H1 (cell line): ENCODE measurements around the gene EXD3. TPM values are rescaled to one million over a fixed set of nuclear protein-coding genes. Genes with fewer than 3 reads are reported as not detected.

Source experiments
- CTCF ChIA-PET: fragments of 300-600 bp; sonication (Branson Sonifier 250); formaldehyde crosslinking; loops from one replicate; lab custom pipeline; 2021; ENCODE audit not compliant: partially characterized antibody; lab: Charles Lee
- POLR2A ChIA-PET: fragments of 300-600 bp; sonication (Branson Sonifier 250); formaldehyde crosslinking; loops from one replicate; lab custom pipeline; 2021; ENCODE audit warnings: inconsistent platforms; ENCODE audit not compliant: partially characterized antibody; lab: Charles Lee
- DNase-seq, 2 experiments: peaks; one replicate each; pipeline versions ENCODE4 v3.0.0 to v3.0.0-alpha.2; 2010 to 2022; ENCODE audit warnings: low spot score in 2 of 2, low read depth in 1 of 2, mixed read lengths in 1 of 2
- FAIRE-seq: peaks from 2 replicates; lab custom pipeline; 2011; peaks lifted over from hg19 to GRCh38; lab: Jason Lieb, UNC
- H2AFZ ChIP-seq: 2 replicates; pipeline ENCODE4 v1.8.1; 2012; ENCODE audit warnings: low read length, inconsistent platforms
- H2AK5ac ChIP-seq: 2 replicates; pipeline ENCODE4 v1.6.1; 2013; ENCODE audit warnings: low read depth, low read length
- H2BK120ac ChIP-seq: replicated peaks from 2 replicates; pipeline ENCODE3; 2013; ENCODE audit warnings: low read depth, low read length, inconsistent platforms
- H2BK12ac ChIP-seq: 2 replicates; pipeline ENCODE4 v1.6.1; 2013; ENCODE audit warnings: low read depth, low read length
- H2BK15ac ChIP-seq: 2 replicates; pipeline ENCODE4 v1.6.1; 2013; ENCODE audit warnings: low read length
- H2BK20ac ChIP-seq: 2 replicates; pipeline ENCODE4 v1.6.1; 2013; ENCODE audit warnings: low read length
- H2BK5ac ChIP-seq: 2 replicates; pipeline ENCODE4 v1.6.1; 2013; ENCODE audit warnings: low read depth, low read length
- H3K14ac ChIP-seq: 2 replicates; pipeline ENCODE4 v1.6.1; 2013; ENCODE audit warnings: inconsistent platforms; ENCODE audit not compliant: insufficient read length
- H3K18ac ChIP-seq: 2 replicates; pipeline ENCODE4 v1.6.1; 2013; ENCODE audit warnings: low read length; ENCODE audit errors: extremely low read depth
- H3K23ac ChIP-seq: 2 replicates; pipeline ENCODE4 v1.6.1; 2013; ENCODE audit warnings: inconsistent platforms; ENCODE audit not compliant: insufficient read length
- H3K23me2 ChIP-seq: 2 replicates; pipeline ENCODE4 v1.6.1; 2013; ENCODE audit warnings: low read depth, low read length
- H3K27ac ChIP-seq: 2 replicates; pipeline ENCODE4 v1.6.1; 2011; ENCODE audit warnings: low read depth, low read length, inconsistent platforms
- H3K27me3 ChIP-seq, 4 experiments: replicated peaks in 1 of 4; 1 replicate in 1 of 4; 2 replicates in 3 of 4; pipeline versions ENCODE4 v1.6.1 to v1.8.1; 2011 to 2013; ENCODE audit warnings: low read length in 3 of 4, mild to moderate bottlenecking in 3 of 4, inconsistent platforms in 2 of 4, mixed read lengths in 2 of 4, moderate library complexity in 1 of 4; ENCODE audit not compliant: control insufficient read depth in 3 of 4, insufficient read depth in 3 of 4; ENCODE audit errors: extremely low read depth in 1 of 4
- H3K36me3 ChIP-seq, 4 experiments: 2 replicates each; pipeline versions ENCODE4 v1.6.1 to v1.8.1; 2011 to 2013; ENCODE audit warnings: mild to moderate bottlenecking in 4 of 4, low read length in 3 of 4, moderate library complexity in 2 of 4, control low read depth in 1 of 4, inconsistent platforms in 1 of 4; ENCODE audit not compliant: insufficient read depth in 4 of 4, control insufficient read depth in 2 of 4
- H3K4ac ChIP-seq: replicated peaks from 2 replicates; pipeline ENCODE3; 2013; ENCODE audit warnings: low read length, low read depth, mixed read lengths, inconsistent platforms; ENCODE audit not compliant: insufficient read length
- H3K4me1 ChIP-seq, 4 experiments: replicated peaks in 1 of 4; 1 replicate in 1 of 4; 2 replicates in 3 of 4; pipeline versions ENCODE4 v1.6.1 to v1.8.1; 2011 to 2013; ENCODE audit warnings: low read length in 3 of 4, inconsistent platforms in 2 of 4, mixed read lengths in 1 of 4; ENCODE audit not compliant: insufficient read depth in 4 of 4, control insufficient read depth in 3 of 4
- H3K4me2 ChIP-seq, 2 experiments: 2 replicates each; pipeline versions ENCODE4 v1.6.1 to v1.8.1; 2011 to 2013; ENCODE audit warnings: low read depth in 2 of 2, low read length in 2 of 2, control low read depth in 1 of 2, inconsistent platforms in 1 of 2, mild to moderate bottlenecking in 1 of 2; ENCODE audit not compliant: insufficient read depth in 1 of 2
- H3K4me3 ChIP-seq, 4 experiments: fragments of 200-600, 300-600 bp in 1 of 4; sonication (generic), shearing (Covaris generic), sonication (Bioruptor Twin) in 1 of 4; 2 replicates each; pipeline versions ENCODE4 v1.5.1 to v1.8.1; 2011 to 2016; ENCODE audit warnings: low read length in 4 of 4, low read depth in 3 of 4, control low read depth in 2 of 4, inconsistent platforms in 2 of 4, mild to moderate bottlenecking in 2 of 4, mixed read lengths in 1 of 4, moderate library complexity in 1 of 4; ENCODE audit not compliant: insufficient read depth in 2 of 4; ENCODE audit errors: extremely low read depth in 1 of 4
- H3K56ac ChIP-seq: replicated peaks from 2 replicates; pipeline ENCODE3; 2013; ENCODE audit warnings: low read depth, mild to moderate bottlenecking, mixed read lengths, low read length, inconsistent platforms; ENCODE audit not compliant: insufficient read length
- H3K79me1 ChIP-seq: 2 replicates; pipeline ENCODE4 v1.6.1; 2013; ENCODE audit warnings: low read depth, low read length, control low read depth
- H3K79me2 ChIP-seq, 2 experiments: 2 replicates each; pipeline versions ENCODE4 v1.6.1 to v1.8.1; 2012 to 2013; ENCODE audit warnings: low read length in 2 of 2, mild to moderate bottlenecking in 2 of 2, inconsistent platforms in 1 of 2; ENCODE audit not compliant: insufficient read depth in 2 of 2, control insufficient read depth in 1 of 2
- H3K9ac ChIP-seq, 4 experiments: replicated peaks in 1 of 4; 1 replicate in 1 of 4; 2 replicates in 3 of 4; pipeline versions ENCODE4 v1.6.1 to v1.8.1; 2011 to 2013; ENCODE audit warnings: low read depth in 3 of 4, low read length in 3 of 4, control low read depth in 2 of 4, mild to moderate bottlenecking in 2 of 4, moderate library complexity in 2 of 4, inconsistent platforms in 1 of 4; ENCODE audit errors: extremely low read depth in 1 of 4
- H3K9me3 ChIP-seq, 2 experiments: 2 replicates each; pipeline versions ENCODE4 v1.6.1 to v1.8.1; 2012 to 2013; ENCODE audit warnings: mild to moderate bottlenecking in 2 of 2, moderate library complexity in 2 of 2, control low read depth in 1 of 2, inconsistent platforms in 1 of 2, low read depth in 1 of 2, low read length in 1 of 2, mixed read lengths in 1 of 2; ENCODE audit not compliant: insufficient read depth in 2 of 2
- H4K20me1 ChIP-seq, 2 experiments: replicated peaks in 1 of 2; 2 replicates each; pipeline versions ENCODE3 to v1.8.1; 2011 to 2013; ENCODE audit warnings: inconsistent platforms in 2 of 2, low read length in 2 of 2, mild to moderate bottlenecking in 1 of 2; ENCODE audit not compliant: insufficient read depth in 2 of 2, control insufficient read depth in 1 of 2
- H4K5ac ChIP-seq: 2 replicates; pipeline ENCODE4 v1.6.1; 2013; ENCODE audit warnings: low read length, low read depth, mixed read lengths, inconsistent platforms; ENCODE audit not compliant: insufficient read length
- H4K8ac ChIP-seq: 2 replicates; pipeline ENCODE4 v1.8.0; 2013; ENCODE audit warnings: mild to moderate bottlenecking, moderate library complexity, low read length, inconsistent platforms; ENCODE audit not compliant: insufficient read depth; ENCODE audit errors: extremely low read depth
- H4K91ac ChIP-seq: replicated peaks from 2 replicates; pipeline ENCODE3; 2013; ENCODE audit warnings: low read length, mixed read lengths, inconsistent platforms; ENCODE audit not compliant: insufficient read length
- CBX5 ChIP-seq: fragments of 300-800, 300-1000 bp; sonication (generic); IDR thresholded peaks from 2 replicates; pipeline ENCODE4 v1.7.1; 2016; ENCODE audit warnings: antibody characterized with exemption, low read length, low read depth
- CBX8 ChIP-seq: fragments of 300-800, 300-1000 bp; sonication (generic); IDR thresholded peaks from 2 replicates; pipeline ENCODE4 v1.7.1; 2016; ENCODE audit warnings: low read depth, low read length, borderline replicate concordance
- CREB1 ChIP-seq: IDR thresholded peaks from 2 replicates; pipeline ENCODE4 v1.6.1; 2012; ENCODE audit warnings: inconsistent platforms
- EP300 ChIP-seq, 2 experiments: IDR thresholded peaks; 1 replicate in 1 of 2; 2 replicates in 1 of 2; pipeline ENCODE4 v1.6.1; 2011 to 2012; ENCODE audit warnings: low read depth in 2 of 2, low read length in 2 of 2, mild to moderate bottlenecking in 2 of 2, borderline replicate concordance in 1 of 2, inconsistent platforms in 1 of 2, moderate library complexity in 1 of 2
- GTF2F1 ChIP-seq: IDR thresholded peaks from 2 replicates; pipeline ENCODE4 v1.6.1; 2012; ENCODE audit warnings: low read depth, low read length, improper control_type of control experiment, borderline replicate concordance
- KDM1A ChIP-seq: fragments of 200-600, 300-600 bp; sonication (generic); IDR thresholded peaks from 2 replicates; pipeline ENCODE4 v1.7.1; 2016; ENCODE audit warnings: mild to moderate bottlenecking, low read length, borderline replicate concordance
- KDM4A ChIP-seq: IDR thresholded peaks from one replicate; pipeline ENCODE4 v1.7.1; 2012; ENCODE audit warnings: low read depth, mild to moderate bottlenecking, moderate library complexity, low read length, inconsistent platforms; ENCODE audit not compliant: severe bottlenecking
- WGBS, 2 experiments: shearing (Covaris generic) in 1 of 2; methylation state at CpG; one replicate each; pipeline versions ENCODE4 v1.1.6 to v1.1.7; 2013 to 2015; ENCODE audit warnings: low lambda C conversion rate in 2 of 2, mixed read lengths in 2 of 2, inconsistent platforms in 1 of 2, low coverage in 1 of 2, missing lambda C conversion rate in 1 of 2; ENCODE audit not compliant: insufficient replicate concordance in 2 of 2, insufficient coverage in 1 of 2, insufficient read length in 1 of 2; ENCODE audit errors: extremely low coverage in 1 of 2, missing lambda C conversion rate in 1 of 2; 5-methylcytosine and 5-hydroxymethylcytosine counted together
- polyA plus RNA-seq, 7 experiments: library from polyadenylated mRNA; depleted of rRNA in 3 of 7; stranded (reverse) in 5 of 7; unstranded in 2 of 7; fragments of >200 nt in 5 of 7; fragments of 200-250 nt in 2 of 7; gene quantifications; 1 replicate in 5 of 7; 2 replicates in 1 of 7; 4 replicates in 1 of 7; pipeline versions ENCODE4 v1.2.1 to v1.2.3, GENCODE V29; 2011 to 2013; ENCODE audit warnings: missing spikeins in 2 of 7, mixed read lengths in 2 of 7
- total RNA-seq: library from RNA; stranded (reverse); fragmentation: NEBNext Ultra II Directional; extraction: Animal tissue kit (Norgen Biotek cat#: 25700); gene quantifications from 2 replicates; pipeline ENCODE4 v1.2.1, GENCODE V29; 2021
- TF ChIP-seq, protein P1 (sequence below), 3 experiments: IDR thresholded peaks; 1 replicate in 2 of 3; 2 replicates in 1 of 3; pipeline versions ENCODE4 v1.5.1 to v1.6.1; 2011; ENCODE audit warnings: low read length in 3 of 3, mild to moderate bottlenecking in 3 of 3, inconsistent platforms in 2 of 3, low read depth in 1 of 3, moderate library complexity in 1 of 3; ENCODE audit not compliant: insufficient read depth in 1 of 3; ENCODE audit errors: control extremely low read depth in 1 of 3

The EXD3 gene
- total and polyA plus RNA-seq, 2 of the 8 experiments (the other 6 are each of a cell fraction or from before 2014, with no cell fraction given), result 7.2 to 9.4 TPM

DNA sequence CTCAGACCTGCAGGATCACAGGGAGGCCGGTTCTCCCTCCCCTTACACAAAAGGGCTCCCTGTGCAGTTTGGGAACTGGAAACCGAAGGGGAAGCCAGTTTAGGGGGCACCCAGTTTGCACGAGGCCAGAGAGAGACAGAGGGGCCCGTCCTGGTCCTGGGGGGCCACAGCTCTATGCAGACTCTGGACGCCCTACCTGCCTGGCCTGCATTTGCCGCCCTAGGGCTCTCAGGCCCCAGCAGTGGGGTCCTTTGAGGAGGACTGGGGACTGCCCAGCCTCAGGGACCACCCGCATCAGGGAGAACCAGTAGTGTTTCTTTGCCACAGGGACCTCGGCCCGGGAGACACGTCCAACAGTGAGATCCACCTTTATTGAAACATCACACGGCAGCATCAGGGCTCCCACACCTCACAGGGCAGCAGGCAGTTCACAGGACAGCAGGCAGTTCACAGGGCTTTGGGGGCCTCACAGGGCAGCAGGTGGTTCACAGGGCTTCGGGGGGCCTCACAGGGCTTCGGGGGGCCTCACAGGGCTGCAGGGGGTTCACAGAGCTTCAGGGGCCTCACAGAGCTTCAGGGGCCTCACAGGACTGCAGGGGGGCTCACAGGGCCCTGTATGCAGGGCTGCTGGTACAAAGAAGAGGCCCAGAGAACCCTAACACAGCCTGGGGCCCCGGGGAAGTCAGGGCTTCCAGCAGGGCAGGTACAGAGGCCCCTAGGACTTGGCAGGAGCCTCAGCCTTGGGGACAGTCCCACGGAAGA, 36.8 kb upstream of the EXD3 start:
- Histone ChIP-seq H3K79me1 (peaks cover 3% of the 10 kb centered on the region; the same call in 1 of the 2 replicates), H3K4me2 (peak overlapping the region; percentile 59 to 75; a peak in 3 of 4 replicates), H3K56ac (no peak overlapping the region), H3K4ac (no peak overlapping the region), H3K23me2 (peaks cover 8% of the 10 kb centered on the region; the same call in 1 of the 2 replicates), H3K36me3 (peaks cover 0 to 14% (median 7%) of the 10 kb centered on the region in 4 experiments; a peak in 6 of 8 replicates), H3K18ac (no peak overlapping the region; the same call in 1 of the 2 replicates), H4K20me1 (peaks cover 0 to 10% of the 10 kb centered on the region in 2 experiments), H2BK20ac (no peak overlapping the region), H3K27ac (no peak overlapping the region), H3K14ac (no peak overlapping the region), H3K23ac (no peak overlapping the region), H2BK15ac (peak overlapping the region; percentile 72; the same call in 1 of the 2 replicates), H3K9me3 (no peaks in the 10 kb centered on the region; a peak in 1 of 4 replicates), H2BK12ac (peak overlapping the region; percentile 39; the same call in 1 of the 2 replicates), H2BK120ac (no peak overlapping the region), H3K27me3 (peaks cover 0 to 19% (median 13%) of the 10 kb centered on the region in 4 experiments; a peak in 5 of 7 replicates), H3K79me2 (no peaks in the 10 kb centered on the region; a peak in 1 of 4 replicates), H3K9ac (no peak overlapping the region; a peak in 1 of 7 replicates), H4K91ac (no peak overlapping the region), H2BK5ac (no peak overlapping the region), H4K5ac (no peak overlapping the region), H2AK5ac (no peak overlapping the region), H2AFZ (no peak overlapping the region; the same call in 1 of the 2 replicates), H3K4me1 (peaks cover 0 to 22% (median 13%) of the 10 kb centered on the region in 4 experiments; a peak in 6 of 7 replicates), H4K8ac (peak overlapping the region; percentile 30; the same call in 1 of the 2 replicates), H3K4me3 (peak overlapping the region in 3 of 4 experiments; percentile 4 to 89 (median 14); a peak in 3 of 8 replicates)
- CTCF ChIA-PET, result interaction anchor here (0.7 kb wide), 1 partner anchor 14 kb away, joined by 3 read pairs; no protein-coding TSS in a partner anchor
- 57% methylated on average over 14 of the region's 15 CpGs; no CpG with 5 or more reads in 1 of the 2 experiments for WGBS, 2 experiments
- FAIRE-seq, result no peak
- no peak for DNase-seq
- POLR2A ChIA-PET, result no interaction called here
- TF ChIP-seq CBX8 (no peak), KDM1A (no peak), CREB1 (no peak), GTF2F1 (no peak), CBX5 (no peak), KDM4A (no peak), EP300 (IDR thresholded peaks at IDR 0.05; ENCODE audit: borderline replicate concordance in 1 of 2, low read depth in 2 of 2, low read length in 2 of 2) (no peak)
- TF ChIP-seq, protein P1, sequence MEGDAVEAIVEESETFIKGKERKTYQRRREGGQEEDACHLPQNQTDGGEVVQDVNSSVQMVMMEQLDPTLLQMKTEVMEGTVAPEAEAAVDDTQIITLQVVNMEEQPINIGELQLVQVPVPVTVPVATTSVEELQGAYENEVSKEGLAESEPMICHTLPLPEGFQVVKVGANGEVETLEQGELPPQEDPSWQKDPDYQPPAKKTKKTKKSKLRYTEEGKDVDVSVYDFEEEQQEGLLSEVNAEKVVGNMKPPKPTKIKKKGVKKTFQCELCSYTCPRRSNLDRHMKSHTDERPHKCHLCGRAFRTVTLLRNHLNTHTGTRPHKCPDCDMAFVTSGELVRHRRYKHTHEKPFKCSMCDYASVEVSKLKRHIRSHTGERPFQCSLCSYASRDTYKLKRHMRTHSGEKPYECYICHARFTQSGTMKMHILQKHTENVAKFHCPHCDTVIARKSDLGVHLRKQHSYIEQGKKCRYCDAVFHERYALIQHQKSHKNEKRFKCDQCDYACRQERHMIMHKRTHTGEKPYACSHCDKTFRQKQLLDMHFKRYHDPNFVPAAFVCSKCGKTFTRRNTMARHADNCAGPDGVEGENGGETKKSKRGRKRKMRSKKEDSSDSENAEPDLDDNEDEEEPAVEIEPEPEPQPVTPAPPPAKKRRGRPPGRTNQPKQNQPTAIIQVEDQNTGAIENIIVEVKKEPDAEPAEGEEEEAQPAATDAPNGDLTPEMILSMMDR (IDR thresholded peaks at IDR 0.05; ENCODE audit: control extremely low read depth in 1 of 3, insufficient read depth in 1 of 3, low read depth in 1 of 3, low read length in 3 of 3), result no peak
